ENCODE data around the gene ATRNL1. TPM values are rescaled to one million over a fixed set of nuclear protein-coding genes. Genes with fewer than 3 reads are reported as not detected.

ATRNL1 gene
- total RNA-seq, 1 experiment from 2014 or later = 6.8 TPM

DNA sequence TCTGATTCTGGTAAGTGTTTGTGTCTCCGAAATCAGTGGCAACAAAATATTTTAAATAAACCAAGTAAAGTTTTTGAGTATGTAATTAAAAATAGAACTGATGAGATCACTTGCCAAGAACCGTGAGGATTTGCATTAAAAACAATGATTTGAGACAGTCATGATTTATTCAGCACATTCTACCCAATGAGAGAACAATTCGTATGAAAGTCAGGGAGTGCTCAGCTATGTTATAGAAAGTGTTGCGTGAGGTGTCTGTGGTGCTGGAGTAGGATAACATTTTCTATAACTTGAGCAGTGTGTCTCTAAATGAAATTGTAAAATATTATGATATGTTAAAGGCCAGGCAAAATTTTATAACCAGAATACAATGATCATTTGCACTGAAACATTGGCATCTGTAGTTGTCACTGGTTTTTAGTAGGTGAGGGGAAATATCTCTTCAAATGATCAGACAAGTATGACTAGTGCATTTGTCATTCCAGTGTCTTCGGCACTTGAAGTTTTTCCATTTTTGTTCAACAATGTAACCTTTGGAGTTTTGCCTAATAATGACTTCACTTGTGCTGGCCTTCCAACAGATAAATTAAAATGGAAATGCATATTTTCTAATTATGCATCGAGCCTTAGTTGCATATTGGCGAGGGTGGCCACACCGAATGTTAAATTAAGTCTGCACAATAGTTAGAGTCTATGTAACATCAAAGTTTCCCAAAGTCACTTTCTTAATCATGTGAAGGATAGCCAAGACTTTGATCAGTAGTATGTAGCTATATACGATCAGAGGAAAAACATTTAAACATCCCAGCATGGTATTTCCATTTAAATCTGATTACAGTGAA lies 844.0 kb downstream of the ATRNL1 start:
- no peak for DNase-seq (ENCODE audit: extremely low read depth, low read depth)

DNA sequence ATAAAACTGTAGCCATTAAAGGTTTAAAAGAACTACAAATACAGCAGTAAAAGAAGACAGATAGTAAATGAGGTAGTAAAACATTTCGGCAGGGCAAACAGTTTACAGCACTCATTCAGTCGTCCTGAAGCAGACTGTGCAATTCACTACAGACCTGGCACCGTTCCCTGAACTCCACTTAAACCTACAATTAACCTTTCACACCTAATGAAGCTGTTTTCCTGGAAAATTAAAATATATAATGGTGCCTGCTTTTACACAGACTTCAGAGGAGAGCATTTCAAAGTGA lies 844.5 kb downstream of the ATRNL1 start:
- no peak for DNase-seq (ENCODE audit: extremely low read depth, low read depth)

- DNase-seq (ENCODE audit: extremely low read depth, low read depth) = no peak
These were observed 846.1 kb downstream of the ATRNL1 start for GRCh38 chr10:115939101-115939854.

GRCh38 chr10:115941361-115941771 lies 848.2 kb downstream of the ATRNL1 start:
- DNase-seq (ENCODE audit: extremely low read depth, low read depth) = peak; percentile 22

GRCh38 chr10:115942101-115942500 lies 848.9 kb downstream of the ATRNL1 start:
- peak; percentile 7 for DNase-seq (ENCODE audit: extremely low read depth, low read depth)

DNA sequence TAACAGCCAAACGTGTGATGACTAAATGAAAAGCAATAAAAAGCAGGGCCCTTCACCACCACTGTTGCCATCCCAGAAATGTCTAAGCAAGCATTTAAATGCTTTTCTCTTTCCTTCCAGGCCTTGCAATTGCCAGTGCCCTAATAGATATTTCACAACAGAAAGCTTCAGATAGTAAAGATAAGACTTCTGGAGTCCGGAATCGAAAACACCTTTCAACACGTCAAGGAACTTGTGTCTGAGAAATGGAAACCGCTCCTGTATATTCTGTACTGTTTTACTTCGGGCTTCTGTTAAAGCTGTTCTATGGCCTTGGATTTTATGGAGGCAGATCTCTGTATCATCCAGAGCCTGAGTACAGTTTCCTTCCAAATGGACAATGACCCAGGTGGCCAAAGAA lies 851.4 kb downstream of the ATRNL1 start:
- no peak for DNase-seq (ENCODE audit: extremely low read depth, low read depth)

DNA sequence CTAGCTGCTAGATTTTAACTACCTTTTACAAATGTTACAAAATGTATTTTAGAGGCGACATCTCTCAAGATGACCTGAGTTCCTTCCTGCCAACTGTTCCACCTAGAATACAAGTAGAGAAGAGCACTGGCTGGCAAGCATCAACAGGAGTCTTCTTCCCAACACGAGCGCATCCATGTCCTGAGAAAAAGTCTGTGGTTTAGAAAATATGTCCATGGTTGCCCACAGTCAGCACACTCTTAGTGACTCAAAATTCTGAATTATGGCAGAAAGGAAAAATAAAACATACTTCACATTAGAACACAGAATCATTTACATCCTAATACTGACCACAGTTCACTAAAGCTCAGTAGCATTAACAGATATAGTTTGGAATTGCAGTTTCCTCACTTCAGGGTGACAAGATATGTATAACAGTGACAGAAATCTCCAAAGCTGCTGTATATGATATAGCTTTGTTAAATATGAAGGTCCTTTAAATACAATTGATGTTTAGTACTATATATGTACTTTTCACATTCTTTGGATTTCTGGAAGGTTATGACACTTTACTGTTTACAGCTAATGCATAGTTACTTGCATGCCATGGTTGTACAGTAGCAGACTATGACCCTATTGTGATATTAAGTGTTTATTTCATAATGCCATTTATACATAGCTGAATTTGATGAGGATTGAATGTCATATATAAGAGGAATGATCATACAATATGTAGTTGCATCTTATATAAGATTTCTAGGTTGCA lies 852.7 kb downstream of the ATRNL1 start:
- DNase-seq (ENCODE audit: extremely low read depth, low read depth) = no peak

- no peak for DNase-seq (ENCODE audit: extremely low read depth, low read depth)
These were observed 853.9 kb downstream of the ATRNL1 start for GRCh38 chr10:115947104-115947503.

- DNase-seq (ENCODE audit: extremely low read depth, low read depth) = no peak
These were observed 855.3 kb downstream of the ATRNL1 start for GRCh38 chr10:115948465-115948864.

GRCh38 chr10:115949282-115949844 lies 856.2 kb downstream of the ATRNL1 start:
- no peak for DNase-seq (ENCODE audit: extremely low read depth, low read depth)

- no peak for DNase-seq (ENCODE audit: extremely low read depth, low read depth)
These were observed 857.2 kb downstream of the ATRNL1 start for GRCh38 chr10:115950320-115950719.

DNA sequence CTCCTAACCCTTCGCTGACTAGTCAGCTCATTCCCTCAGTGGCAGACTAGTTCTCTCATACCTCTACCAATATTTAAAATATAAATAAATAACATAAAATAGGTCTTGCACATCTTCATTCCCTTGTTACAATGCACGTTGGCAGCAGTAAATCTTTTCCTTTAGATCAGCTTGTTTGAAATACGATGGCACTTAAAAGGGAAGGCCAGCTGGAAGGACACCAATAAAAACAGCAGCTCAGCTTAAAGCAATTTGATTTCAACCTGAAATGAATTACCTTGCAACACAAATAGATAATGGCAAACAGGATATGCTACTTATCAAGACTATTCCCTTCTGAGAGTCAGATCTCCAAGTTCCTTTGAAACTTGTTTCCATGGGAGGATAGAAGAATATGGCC lies 858.1 kb downstream of the ATRNL1 start:
- DNase-seq (ENCODE audit: extremely low read depth, low read depth) = no peak

GRCh38 chr10:115953281-115953680 lies 860.1 kb downstream of the ATRNL1 start:
- DNase-seq (ENCODE audit: extremely low read depth, low read depth) = no peak

- DNase-seq (ENCODE audit: extremely low read depth, low read depth) = no peak
These were observed 860.8 kb downstream of the ATRNL1 start for GRCh38 chr10:115953968-115954367.

GRCh38 chr10:115956225-115957011 lies 863.3 kb downstream of the ATRNL1 start:
- DNase-seq (ENCODE audit: extremely low read depth, low read depth) = no peak

DNA sequence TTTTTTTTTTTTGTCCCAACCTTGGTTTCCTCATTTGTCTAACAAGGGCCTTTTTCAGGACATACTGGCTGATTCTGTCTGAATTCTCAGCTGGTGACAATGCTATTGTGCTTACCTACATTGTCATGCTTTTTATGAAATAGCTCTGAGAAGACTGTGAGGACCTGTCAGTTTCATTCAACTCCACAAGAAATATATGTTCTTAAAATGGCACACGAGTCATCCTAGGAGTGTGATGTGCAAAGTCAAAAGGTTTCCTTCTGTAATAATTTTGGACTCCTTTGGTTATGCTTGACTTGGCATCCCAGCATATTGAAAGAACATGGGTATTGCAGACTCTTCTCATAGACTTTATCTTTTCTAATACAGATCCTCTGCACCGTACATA lies 863.8 kb downstream of the ATRNL1 start:
- no peak for DNase-seq (ENCODE audit: extremely low read depth, low read depth)

- no peak for DNase-seq (ENCODE audit: extremely low read depth, low read depth)
These were observed 864.7 kb downstream of the ATRNL1 start for GRCh38 chr10:115957786-115958442.

DNA sequence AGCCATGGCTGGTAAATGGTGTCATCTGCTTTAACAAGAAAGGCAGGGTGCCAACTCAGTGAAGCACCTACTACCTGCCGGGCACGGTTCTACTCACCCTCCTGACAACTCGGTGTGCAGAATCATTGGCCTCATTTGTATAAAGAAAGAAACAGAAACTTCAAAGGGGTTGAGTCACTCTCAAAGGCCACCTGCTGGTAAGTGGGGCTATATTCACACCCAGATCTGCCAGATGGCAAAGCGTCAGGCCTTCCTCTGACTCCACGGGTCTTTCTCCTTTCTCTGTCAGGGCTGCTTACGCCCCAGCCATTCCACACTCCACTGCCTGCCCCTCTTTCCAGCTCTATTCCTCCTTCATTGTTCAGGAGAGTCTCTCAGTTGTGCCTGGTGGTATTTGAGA lies 870.7 kb downstream of the ATRNL1 start:
- DNase-seq (ENCODE audit: extremely low read depth, low read depth) = no peak

DNA sequence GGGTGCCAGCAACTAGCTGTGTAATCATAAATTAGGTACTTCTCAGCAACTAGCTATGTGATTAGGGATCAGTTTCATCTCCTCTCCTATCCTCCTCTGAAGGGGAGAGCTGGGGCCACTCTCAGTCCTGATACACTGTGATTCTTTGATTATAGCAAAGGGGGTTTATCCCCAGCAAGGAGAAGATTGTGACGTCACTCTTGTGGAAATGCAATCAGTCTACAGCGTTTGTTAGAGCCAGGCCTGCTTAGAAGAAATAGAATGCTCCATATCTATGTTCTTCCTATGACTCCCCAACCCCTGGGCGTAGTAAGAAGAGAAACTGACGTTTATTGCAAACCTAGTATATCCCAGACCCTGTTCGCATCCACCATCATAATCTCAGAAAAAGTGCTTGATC lies 871.7 kb downstream of the ATRNL1 start:
- DNase-seq (ENCODE audit: extremely low read depth, low read depth) = no peak

DNA sequence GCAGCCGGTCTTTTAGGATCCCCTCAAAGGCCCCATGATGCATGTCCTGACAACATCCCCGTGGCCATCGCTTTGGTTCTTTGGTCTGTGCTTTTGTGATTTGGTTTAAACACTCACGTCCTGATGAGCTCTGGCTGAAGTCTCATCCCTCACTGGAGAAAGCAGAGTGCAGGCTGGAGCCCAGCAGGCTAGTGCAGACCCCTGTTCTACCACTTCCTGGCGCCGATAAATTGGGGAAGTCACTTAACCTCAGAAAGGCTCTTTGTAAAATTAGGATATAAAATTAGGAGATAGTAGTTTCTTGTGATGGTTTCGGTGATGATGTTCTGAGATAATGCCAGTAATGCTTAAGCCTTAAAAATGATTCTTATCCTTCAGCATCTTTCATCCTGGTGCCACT lies 872.2 kb downstream of the ATRNL1 start:
- no peak for DNase-seq (ENCODE audit: extremely low read depth, low read depth)

Data from NCI-H460 (cell line).